Epithelial cell of esophagus (primary cell): ENCODE results near the gene CACNA1H.
A peak's percentile ranks its signal among the peaks of the same experiment; 100 is the strongest.
"Not testable (repeated sequence)": the region's sequence is repeated elsewhere in the genome, so short reads cannot be mapped to it uniquely, and the experiment has no call there.

Experiments
- DNase-seq: peaks from one replicate; pipeline ENCODE4 v3.0.0; 2010; ENCODE audit warnings: low read depth
- H3K4me3 ChIP-seq: 2 replicates; pipeline ENCODE4 v1.5.1; 2011; ENCODE audit warnings: mild to moderate bottlenecking, low read length, control low read depth
- TF ChIP-seq, protein P1 (sequence below): IDR thresholded peaks from 2 replicates; pipeline ENCODE4 v1.5.1; 2011; ENCODE audit warnings: low read depth, mild to moderate bottlenecking, low read length, control low read depth, inconsistent platforms; ENCODE audit not compliant: insufficient read depth; ENCODE audit errors: missing control alignments

The CACNA1H gene

DNA sequence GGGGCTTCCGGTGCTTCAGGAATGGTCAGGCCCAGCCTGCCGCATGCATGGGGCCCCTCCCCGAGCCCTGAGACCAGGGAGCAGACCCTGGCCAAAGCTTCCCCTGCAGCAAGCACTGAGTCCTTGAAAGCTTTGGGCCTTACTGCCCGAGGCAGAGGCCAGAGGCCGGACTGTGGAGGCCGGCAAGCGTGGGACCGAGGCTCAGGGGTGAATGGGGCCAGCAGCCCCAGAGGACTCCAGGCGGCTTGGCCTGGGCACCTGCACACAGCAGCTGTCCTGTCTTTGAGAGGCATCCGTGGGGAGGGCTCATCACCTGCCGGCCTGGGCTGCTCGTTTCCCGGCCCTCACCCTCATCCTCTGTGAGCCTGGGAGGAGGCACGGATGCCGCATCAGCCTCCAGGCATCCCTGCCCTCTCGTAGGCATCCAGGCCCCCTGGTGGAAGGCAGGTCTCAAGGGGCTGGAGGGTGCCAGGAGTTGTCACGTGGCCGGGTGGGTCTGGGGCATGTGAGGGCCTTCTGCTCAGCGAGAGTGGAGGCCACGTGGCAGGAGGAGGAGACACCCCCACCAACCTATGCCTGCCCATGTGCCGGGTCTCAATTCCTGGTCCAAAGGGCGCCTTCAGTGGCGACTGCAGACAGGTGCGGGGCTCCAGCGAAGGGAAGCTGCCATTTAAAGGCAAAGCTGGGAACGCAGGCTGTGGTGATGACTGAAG is 31.4 kb downstream of the CACNA1H start:
- DNase-seq: no peak
- TF ChIP-seq, protein P1, sequence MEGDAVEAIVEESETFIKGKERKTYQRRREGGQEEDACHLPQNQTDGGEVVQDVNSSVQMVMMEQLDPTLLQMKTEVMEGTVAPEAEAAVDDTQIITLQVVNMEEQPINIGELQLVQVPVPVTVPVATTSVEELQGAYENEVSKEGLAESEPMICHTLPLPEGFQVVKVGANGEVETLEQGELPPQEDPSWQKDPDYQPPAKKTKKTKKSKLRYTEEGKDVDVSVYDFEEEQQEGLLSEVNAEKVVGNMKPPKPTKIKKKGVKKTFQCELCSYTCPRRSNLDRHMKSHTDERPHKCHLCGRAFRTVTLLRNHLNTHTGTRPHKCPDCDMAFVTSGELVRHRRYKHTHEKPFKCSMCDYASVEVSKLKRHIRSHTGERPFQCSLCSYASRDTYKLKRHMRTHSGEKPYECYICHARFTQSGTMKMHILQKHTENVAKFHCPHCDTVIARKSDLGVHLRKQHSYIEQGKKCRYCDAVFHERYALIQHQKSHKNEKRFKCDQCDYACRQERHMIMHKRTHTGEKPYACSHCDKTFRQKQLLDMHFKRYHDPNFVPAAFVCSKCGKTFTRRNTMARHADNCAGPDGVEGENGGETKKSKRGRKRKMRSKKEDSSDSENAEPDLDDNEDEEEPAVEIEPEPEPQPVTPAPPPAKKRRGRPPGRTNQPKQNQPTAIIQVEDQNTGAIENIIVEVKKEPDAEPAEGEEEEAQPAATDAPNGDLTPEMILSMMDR: no peak
- no peak overlapping the region for H3K4me3 ChIP-seq

DNA sequence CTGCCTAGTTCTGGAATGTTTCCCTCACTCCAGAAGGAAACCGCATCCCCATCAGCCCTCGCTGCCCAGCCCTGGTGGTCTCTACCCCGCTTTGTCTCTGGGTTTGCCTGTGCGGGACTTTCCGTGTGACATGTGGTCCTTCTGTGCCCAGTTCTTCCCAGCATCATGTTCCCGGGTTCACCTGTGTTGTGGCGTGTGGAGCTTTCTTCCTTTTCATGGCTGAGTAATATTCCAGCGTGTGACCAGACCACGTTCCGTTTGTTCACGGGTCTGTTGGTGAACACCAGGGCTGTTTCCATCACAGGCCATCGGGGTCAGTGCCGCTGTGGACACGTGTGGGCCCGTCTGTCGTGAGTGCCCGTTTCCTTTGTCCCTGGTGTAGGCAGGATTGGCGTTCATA is 32.1 kb downstream of the CACNA1H start:
- TF ChIP-seq, protein P1: no peak
- H3K4me3 ChIP-seq: no peak overlapping the region
- no peak for DNase-seq

DNA sequence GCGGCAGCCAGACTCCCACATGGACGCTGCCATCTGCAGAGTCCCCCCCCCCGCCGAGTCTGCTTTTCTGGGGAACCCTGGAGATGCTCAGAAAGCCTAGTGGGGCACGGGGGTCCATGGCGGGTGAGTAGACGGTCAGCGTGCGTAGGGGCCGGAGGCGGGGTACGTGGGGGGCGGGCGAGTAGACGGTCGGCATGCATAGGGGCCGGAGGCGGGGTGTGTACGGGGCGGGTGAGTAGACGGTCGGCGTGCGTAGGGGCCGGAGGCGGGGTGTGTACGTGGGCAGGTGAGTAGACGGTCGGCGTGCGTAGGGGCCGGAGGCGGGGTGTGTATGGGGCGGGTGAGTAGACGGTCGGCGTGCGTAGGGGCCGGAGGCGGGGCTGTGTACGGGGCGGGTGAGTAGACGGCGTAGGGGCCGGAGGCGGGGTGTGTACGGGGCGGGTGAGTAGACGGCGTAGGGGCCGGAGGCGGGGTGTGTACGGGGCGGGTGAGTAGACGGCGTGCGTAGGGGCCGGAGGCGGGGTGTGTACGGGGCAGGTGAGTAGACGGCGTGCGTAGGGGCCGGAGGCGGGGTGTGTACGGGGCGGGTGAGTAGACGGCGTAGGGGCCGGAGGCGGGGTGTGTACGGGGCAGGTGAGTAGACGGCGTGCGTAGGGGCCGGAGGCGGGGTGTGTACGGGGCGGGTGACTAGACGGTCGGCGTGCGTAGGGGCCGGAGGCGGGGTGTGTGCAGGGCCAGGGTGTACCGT is 32.7 kb downstream of the CACNA1H start:
- H3K4me3 ChIP-seq, DNase-seq: not testable (repeated sequence)

DNA sequence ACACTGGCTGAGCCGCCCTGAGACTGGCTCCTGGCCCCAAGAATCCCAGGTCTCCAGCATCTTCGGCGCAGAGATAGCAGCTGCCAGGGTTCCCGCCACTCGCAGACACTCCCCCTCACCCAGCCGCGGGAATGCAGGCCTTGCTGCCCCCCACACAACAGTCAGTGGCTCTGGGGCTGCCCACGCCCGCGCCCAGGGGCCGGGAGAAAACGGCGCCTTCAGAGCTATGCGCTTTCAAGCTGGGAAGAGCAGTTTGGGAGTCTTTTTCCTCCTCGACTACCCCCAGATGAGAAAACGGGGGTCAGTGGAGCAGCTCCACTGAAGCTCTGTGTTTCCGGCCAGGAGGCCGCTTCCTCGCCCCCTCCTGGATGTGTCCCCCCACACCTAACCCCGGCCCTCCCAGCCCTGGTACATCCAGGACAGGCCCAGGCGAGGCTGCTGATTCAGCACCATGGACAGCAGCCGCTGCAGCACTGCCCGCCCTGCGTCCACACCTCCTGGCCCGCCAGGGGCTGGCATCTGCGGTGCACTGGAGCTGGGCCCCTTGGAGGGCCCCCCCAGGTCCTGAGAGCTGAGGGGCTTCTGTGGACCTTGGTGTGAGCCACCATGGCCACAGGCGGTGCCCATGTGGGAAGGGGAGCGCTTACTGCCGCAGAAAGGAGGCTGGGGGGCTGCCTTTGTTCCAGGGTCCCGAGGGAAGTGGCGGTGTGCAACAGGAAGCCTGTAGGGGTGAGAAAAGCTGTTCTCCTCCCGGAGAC is 35.7 kb downstream of the CACNA1H start:
- TF ChIP-seq, protein P1: no peak
- DNase-seq: peak; percentile 20
- H3K4me3 ChIP-seq: no peak overlapping the region

DNA sequence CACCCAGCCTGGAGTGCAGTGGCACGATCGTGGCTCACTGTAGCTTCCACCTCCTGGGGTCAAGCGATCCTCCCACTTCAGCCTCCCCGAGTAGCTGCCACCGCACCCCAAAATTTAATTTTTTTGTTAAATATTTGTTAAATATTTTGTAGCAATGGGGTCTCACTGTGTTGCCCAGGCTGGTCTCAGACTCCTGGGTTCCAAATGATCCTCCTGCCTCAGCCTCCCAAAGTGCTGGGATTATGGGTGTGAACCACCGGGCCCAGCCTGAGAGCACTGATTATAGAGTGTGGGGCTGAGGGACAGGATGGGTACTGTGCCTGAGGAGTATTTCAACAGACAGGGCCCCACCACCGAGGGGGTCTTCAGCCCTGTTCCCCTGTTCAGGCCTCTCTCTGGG is 36.5 kb downstream of the CACNA1H start:
- DNase-seq: no peak
- TF ChIP-seq, protein P1: no peak
- H3K4me3 ChIP-seq: no peak overlapping the region

DNA sequence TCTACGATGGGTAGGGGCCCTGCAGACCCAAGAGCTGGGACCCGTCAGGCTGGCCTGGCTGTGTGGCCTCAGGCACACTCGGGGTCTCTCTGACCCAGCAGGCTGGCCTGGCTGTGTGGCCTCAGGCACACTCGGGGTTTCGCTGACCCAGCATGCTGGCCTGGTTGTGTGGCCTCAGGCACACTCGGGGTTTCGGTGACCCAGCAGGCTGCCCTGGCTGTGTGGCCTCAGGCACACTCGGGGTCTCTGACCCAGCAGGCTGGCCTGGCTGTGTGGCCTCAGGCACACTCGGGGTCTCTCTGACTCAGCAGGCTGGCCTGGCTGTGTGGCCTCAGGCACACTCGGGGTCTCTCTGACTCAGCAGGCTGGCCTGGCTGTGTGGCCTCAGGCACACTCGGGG is 37.9 kb downstream of the CACNA1H start:
- not testable (repeated sequence) for H3K4me3 ChIP-seq, DNase-seq

DNA sequence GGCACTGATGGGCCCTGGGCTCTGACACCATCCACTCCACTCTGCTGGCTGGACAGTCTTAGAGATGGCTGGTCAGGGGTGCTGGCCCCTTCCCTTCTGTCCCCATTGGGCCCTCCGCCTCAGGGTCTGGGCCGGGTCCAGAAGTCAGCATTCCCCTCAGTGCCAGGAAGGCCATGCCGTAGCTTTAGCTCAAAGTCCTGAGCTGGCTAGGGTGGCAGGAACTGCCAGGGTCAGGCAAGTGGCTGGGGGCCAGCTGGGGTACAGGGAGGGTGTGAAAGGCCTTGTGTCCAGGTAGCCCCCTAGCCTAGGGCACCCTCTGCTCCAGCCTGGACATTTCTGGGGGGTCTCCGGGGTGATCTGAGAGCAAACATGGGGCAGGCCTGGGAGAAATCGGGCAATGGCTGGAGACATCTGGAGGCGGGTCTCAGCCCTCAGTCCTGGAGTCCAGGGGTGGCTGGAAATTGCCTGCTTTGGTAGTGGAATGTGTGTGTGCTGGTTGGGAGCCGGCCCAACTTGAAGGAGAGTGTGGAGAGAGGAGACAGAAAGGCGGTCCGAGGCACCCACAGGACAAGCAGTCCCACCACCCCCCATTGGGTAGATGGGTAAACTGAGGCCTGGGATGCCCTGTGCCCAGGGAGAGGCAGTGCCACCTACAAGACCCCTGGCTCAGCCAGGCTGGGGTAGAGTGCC is 39.6 kb downstream of the CACNA1H start:
- DNase-seq: no peak
- TF ChIP-seq, protein P1: no peak
- no peak overlapping the region for H3K4me3 ChIP-seq
